NCI-H82 treated with DMSO at 0.1 percent for 48 hours (cell line): ENCODE data around the gene CDC42BPA.
"Not testable (repeated sequence)": the region's sequence is repeated elsewhere in the genome, so short reads cannot be mapped to it uniquely, and the experiment has no call there.

Experiments
- DNase-seq: peaks from one replicate; lab custom pipeline; 2025; ENCODE audit not compliant: unreplicated experiment; lab: John Stamatoyannopoulos, UW

The CDC42BPA gene

DNA sequence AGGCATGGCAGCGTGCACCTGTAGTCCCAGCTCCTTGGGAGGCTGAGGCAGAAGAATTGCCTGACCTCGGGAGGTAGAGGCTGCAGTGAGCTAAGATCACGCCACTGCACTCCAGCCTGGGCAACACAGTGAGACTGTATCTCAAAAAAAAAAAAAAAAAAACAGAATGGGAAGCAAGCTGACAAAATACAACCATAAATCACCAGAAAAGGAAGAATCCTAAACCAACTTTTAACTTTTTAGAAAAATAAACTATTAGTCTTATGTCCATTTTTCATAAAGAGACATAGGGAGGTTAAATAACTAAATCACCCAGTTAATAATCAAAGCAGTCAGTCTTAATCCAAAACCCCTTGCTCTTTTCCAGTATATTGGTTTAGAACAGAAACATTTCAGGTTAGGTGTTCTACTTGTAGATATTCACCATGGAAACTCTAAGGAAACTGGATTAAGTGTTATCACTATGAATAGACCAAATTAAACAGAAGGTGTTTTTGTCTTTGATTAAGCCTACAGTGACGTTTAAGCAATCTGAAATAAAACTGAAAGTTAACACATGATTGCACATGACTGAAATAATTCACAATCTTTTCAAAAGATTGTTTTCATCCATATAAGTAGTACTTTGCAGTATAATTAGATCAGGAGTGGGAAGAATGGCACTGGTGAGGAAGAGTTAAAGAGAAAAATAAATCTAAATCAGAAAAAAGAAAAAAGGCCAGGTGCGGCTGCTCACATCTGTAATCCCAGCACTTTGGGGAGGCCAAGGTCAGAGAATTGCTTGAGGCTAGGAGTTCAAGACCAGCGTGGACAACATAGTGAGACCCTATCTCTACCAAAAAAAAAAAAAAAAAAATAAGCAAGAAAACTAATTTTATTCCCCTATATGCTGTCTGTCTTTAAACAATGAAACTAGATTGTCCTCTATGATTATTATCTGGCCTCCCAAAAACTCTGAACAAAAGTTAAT, 9.6 kb downstream of the CDC42BPA start:
- DNase-seq = no peak

DNA sequence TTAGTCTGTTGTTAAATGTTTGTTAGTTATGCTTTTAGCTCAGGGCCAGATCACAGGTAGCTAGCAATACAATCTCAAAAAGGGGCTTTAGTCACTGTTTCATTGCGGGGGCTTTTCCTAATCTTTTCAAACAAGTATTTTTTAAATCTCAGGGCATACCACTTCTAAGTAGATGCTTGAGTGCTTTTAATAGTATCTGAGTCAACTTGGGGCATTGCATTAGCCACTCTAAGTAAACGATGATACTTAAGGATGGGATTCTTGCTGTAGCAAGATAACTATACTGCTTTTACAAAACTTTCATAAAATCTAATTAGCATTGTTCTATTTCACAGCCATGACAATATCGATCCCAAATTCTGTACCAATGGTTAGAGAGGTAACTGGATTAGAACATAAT, 11.6 kb downstream of the CDC42BPA start:
- DNase-seq = no peak

DNA sequence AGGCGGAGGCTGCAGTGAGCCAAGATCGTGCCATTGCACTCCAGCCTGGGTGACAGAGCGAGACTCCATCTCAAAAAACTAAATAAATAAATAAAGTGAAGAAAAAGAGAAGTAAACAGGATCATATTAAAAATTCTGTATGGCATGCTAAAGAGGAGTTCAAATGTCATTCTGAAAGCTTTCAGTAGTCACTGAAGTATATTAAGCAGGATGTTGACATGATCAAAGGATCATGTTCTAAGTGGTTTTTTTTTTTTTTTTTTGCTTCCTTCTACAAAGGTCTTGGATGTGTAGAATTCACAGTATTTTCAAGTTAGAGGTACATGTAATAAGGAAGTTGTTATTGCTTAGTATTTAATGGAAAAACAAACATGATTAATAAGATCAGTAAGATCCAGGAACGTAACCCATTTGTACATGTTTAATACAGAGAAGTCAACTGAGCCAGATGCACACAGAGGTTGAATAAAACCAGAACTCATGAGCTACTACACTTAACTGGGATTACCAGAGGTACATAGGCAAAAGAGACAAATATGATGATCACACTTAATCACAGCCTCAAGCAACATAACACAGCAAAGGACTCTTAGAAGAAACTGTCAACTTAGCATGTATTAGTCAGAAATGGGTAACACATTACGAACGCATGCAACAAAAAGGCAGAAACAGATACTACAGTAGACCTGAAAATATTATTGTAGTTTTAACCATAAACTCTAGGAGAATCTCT, 12.2 kb downstream of the CDC42BPA start:
- no peak for DNase-seq

DNA sequence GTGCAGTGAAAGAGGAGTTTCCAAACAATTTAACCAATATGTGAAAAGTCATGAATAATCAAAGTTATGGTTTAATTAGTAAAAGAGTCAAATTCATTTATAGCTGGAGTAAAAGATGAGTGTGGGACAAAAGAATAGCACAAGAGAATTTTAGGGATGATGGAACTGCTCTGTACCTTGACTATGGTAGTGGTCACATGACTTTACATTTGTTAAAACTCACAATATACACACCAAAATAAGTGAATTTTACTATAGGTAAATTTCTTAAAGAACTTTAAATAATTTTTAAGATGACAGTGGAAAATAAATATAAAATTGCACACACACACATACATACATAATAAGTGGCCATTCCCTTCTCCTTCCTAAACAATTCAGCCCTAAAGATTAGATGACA, 13.6 kb downstream of the CDC42BPA start:
- DNase-seq = no peak

DNA sequence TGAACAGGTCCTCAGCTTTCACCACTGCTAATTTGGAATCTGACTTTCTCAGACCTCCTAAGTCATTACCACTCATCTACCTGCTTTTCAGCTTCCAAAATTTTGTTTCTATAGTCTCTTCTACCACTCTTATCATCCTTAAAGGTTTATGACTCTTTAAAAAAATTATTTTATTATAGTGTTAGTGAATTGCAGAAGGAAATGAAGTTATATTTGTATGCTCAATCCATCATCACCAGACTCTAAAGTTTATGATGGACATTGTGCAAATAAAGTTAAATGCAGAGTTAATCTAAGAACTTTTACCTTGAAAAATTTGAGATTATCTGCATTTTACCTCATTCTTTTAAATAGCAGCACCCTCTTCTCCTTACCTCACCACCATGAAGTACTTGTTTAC, 14.6 kb downstream of the CDC42BPA start:
- no peak for DNase-seq

DNA sequence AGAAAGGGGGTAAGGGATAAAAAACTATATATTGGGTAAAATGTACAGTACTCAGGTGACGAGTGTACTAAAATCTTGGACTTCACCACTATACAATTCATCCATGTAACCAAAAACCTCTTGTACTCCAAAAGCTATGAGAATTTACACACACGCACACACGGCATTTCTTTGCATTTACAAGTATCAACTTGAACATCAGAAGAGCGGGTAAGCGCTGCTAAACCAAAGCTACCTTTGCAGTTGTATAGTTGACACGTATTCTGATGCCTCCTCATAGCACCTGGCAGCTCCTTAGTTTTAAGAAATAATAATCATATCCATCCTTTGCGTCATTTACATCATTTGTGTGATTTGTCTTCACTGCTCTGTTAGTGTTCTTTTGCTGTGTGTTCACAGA, 17.6 kb downstream of the CDC42BPA start:
- DNase-seq = no peak

DNA sequence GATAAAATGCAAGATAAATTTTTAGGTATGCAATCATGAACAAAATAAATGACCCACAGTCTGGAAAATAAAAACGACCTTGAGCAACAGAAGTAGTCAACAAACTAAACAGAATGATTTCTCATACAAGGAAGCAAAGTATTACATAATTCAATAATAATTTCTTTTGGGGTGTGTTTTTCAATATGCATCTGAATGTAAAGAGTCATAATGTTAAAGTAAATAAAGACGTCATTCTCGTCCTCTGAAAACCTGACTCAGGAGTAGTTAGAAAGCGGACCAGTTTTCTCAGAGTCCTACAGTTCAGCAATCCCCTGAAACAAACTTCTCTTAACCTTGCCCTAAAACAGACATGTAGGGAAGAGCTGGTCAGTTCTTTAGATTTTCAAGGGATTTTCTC, 18.6 kb downstream of the CDC42BPA start:
- DNase-seq = no peak

DNA sequence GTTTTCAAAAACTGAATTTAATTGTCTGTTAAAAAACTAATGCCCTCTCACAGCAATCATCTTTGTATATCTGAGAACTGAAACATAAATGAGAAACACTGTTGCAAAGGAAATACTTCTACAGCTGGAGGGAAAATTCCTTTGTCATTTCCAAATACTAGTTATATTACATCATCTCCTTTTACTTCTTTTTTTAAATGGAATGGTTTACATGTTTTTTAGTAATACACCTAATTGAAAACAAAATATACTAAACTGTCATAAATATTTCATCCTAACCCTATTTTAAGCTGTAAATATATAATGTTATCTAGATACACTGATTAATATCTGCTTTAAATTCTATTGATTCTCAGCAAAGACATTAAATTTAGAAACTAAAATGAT, 19.1 kb downstream of the CDC42BPA start:
- no peak for DNase-seq

DNA sequence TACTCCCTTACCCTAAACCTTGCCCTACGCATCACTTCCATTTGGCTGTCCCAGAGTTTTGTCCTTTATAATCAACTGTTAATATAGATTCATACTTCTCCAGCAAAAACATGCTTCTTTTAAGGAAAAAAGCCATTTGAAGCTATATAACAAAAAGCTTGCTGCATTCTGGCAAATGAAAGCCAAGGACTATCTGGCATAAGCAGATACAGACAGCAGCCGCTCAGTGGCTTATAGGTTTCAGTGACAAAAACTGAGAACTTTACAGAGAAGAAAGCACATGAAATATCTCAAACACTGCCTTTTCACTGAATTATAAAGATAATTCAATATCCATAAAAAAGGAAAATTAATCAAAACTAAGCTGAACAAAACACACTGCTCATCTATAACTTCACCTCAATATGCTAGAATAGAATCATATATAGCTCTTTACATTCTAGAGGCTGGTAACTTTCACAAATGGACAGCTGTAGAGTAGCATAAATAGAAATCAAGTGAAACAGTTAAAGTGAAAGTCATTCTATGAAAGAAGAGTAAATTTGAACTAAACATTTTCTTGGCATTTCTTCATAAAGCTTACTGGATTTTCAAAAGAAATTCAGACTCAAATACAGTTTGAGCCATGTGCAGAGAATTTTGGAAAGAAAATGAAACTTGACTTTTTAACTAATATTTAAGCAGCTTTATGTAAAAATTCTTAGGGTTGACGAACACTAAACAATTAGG, 19.6 kb downstream of the CDC42BPA start:
- no peak for DNase-seq

DNA sequence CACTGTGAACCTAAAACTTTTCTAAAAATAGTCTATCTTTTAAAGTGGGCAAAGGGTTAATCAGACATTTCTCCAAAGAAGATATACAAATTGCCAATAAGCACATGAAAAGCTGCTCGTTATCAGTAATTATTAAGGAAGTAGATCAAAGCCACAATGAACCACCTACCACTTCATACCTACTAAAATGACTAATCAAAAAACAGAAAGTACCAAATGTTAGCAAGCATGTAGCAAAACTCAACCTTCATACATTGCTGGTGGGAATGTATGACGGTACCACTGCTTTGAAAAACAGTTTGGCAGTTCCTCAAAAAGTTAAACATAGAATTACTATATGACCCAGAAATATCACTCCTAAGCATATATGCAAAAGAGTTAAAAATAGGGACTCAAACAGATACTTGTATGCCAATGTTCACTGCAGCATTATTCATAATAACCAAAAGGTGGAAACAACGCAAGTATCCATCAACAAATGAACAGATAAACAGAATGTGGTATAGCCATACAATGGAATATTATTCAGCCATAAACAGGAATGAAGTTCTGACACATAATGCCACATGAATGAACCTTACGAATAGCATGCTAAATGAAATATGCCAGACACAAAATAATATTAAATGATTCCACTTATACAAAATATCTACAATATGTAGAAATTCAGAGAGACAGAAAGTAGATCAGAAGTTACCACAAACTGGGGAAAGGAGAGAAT, 21.1 kb downstream of the CDC42BPA start:
- no peak for DNase-seq

DNA sequence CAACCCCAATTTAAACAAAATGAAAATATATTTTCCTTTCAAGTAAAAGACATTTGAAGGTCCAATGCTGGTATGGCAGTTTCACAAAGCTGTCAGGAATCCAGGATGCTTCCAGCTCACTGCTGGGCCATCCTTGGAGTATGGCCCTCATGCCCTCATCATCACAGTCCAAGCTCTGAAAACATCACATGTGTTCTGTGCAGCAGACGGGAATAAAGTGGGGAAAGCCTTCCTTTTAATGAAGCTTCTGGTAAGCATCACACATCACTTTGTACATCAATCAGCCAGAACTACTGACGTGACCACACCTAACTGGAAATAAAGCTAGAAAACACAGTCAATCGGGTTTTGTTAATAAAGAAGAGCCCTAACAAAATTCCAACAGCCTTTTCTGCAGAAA, 22.7 kb downstream of the CDC42BPA start:
- no peak for DNase-seq

DNA sequence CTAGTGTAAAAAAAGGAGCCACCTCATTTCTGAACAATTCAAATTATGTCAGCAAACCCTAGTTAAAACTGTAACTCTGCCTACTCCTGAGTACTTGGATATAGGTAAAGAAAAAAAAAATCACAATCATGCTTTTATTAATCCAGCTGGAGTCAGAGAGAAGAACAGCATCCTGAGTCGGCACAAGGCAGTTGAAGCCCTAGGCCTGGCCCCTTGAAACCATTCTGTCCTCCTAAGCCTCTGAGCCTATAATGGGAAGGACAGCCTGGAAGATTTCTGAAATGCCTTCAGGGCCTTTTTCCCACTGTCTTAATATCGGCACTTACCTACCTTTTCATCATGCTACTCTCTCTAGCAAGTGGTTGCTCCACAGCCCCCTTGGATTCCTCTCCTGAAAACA, 32.5 kb downstream of the CDC42BPA start:
- no peak for DNase-seq

DNA sequence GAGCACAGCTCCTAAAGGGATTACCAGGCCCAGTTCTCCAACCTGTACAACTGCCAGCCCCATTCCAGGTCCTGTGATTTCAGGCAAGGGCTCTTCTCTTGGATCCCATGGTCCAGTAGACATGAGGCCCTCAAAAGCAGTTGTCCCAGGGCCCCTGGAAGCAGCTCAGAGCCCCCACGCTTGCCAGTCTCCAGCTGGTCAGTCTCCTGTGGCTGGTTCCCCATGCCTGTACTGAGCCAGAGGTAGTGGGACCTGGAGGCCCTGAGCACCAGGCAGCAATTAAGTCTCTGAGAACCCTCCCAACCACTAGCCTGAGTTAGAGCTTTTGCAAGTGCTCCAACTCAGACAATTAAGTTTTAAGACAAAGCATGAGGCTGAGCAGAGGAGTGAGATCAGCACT, 36.9 kb downstream of the CDC42BPA start:
- DNase-seq = no peak

DNA sequence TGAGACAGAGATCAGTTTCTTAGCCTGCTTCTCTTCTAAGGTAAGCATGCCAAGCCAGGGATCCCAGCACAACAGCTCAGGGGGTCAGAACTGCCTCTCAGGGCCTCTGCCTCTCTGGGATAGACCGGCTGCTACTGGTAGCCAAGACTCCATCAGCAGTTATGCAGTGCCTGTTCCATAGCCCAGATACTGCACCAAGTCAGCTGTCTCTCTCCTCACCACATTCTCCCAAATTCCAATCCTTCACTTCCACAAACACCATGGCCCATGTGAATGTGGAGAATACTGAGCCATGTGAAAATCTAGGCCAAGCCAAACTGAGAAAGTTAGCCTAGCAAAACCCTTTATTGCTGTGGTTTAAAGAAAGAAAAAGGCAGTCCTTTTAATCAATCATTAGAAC, 37.5 kb downstream of the CDC42BPA start:
- no peak for DNase-seq

DNA sequence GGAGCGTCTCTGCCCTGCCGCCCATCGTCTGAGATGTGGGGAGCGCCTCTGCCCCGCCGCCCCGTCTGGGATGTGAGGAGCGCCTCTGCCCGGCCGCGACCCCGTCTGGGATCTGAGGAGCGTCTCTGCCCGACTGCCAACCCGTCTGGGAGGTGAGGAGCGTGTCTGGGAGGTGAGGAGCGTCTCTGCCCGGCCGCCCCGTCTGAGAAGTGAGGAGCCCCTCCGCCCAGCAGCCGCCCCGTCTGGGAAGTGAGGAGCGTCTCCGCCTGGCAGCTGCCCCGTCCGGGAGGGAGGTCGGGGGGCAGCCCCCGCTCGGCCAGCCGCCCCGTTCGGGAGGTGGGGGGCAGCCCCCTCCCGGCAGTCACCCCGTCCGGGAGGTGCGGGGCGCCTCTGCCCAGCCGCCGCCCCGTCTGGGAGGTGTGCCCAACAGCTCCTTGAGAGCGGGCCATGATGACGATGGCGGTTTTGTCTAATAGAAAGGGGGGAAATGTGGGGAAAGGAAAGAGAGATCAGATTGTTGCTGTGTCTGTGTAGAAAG, 42.1 kb downstream of the CDC42BPA start:
- DNase-seq = not testable (repeated sequence)

DNA sequence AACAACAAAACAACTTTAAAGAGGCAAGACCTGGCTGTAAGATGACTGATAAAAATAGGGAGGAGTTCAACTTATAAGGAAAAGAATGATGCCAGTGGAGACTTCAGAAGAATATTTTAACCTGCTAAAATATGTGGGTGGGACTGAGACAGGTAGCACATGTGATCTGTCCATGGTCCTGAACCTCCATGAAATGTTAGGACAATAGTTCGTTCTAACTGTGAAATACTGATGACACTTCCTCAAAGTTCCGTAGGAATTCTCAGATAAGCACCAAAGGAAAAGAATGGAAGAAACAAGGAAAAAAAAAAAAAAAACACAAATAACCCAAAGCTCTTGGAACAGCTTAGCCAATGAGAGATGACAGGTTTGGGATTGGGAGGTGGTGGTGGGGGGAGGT, 44.7 kb downstream of the CDC42BPA start:
- no peak for DNase-seq

DNA sequence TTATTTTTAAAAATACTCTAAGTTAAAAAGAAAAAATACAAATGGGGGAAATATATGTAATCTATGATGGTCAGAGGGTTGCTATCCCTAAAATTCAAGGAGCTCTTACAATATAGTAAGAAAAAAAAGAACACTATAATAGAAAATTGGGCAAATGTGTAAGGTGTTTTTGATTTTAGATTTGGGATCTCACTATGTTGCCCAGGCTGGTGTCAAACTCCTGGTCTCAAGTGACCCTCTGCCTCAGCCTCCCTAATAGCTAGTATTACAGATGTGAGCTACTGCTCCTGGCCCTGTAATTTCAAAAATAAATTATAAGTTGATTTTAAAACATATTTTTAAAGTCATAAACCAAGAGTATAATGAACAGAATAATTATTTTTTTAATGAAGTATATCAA, 45.9 kb downstream of the CDC42BPA start:
- DNase-seq = no peak

DNA sequence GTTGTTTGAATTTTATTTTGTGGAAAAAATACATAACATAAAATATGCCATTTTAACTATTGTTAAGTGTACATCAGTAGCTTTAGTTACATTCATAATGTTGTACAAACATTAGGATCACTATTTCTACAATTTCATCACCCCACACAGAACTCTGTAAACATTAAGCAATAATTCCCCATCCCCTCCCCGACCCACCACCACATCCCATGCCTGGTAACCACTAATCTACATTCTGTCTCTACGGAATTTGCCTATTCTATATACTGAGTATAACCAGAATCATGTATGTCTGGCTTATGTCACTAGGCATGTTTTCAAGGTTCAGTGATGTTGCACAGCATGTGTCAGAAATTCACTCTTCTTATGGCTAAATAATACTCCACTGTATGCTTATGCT, 47.7 kb downstream of the CDC42BPA start:
- DNase-seq = no peak

DNA sequence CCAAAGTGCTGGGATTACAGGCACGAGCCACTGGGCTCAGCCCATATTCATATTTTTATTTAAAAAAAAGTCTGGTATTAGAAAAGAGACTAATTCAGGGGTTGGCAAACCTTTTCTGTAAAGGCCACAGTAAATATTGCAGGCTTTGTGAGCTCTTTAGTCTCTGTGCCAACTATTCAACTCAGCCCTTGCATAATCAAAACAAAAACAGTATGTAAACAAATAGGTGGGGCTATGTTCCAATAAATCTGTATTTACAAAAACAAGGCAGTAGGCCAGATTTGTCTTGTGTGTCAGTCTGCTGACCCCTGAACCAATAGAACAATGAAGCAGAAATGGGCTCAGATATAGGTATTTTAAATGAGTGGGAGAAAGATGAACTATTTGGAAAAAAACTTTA, 49.3 kb downstream of the CDC42BPA start:
- no peak for DNase-seq

DNA sequence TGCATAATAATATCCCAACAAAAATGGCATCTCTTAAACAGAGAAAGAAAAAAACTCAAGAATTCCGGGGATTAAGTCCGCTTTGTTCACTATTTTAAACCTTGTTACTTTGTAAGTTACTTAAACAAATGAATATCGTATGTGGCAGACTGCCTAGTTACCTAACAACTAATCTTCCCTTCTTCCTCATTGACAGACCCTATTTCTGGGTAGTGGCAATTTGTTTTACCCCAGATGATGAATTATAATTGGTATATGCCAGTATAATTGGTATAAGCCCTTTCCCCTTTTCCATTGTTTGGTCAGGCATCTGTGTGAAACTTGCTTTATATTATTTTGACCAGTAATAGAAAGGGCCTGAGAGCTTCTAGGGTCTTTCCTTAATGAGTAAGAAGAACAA, 52.4 kb downstream of the CDC42BPA start:
- no peak for DNase-seq

DNA sequence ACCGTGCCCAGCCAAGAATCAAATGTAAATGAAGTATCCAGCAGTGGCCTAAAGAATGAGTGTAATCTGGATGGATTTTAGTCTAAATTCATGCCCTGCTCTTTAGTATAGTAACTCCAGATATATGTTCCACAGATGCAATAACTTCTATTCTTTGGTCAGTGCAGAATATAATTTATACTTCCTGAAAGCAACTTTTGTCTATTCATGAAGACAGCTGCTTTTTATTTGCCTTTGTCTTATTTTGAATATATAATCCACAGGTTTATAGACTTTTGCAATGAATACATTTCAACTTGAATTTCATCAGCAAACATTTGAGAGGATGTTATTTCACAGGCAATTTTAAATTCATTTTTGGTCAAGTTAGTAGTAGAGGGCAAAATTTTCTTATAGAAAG, 54.4 kb downstream of the CDC42BPA start:
- no peak for DNase-seq
